Measurements from ENCODE around the gene GSTA1. TPM values are rescaled to one million over a fixed set of nuclear protein-coding genes. Genes with fewer than 3 reads are reported as not detected.

The GSTA1 gene
- total and polyA plus RNA-seq, 9 of the 15 experiments (the other 6 are each of a cell fraction or from before 2014, with no cell fraction given), result 0.42 TPM; not detected in 8

- ATAC-seq (no peak), FAIRE-seq (no peak), DNase-seq (ENCODE audit: extremely low read depth in 1 of 4, low spot score in 3 of 4) (no peak)
- in situ Hi-C loops (cut with MboI), result no loop called here
- Histone ChIP-seq H3K9me1 (ENCODE audit: control insufficient read depth, insufficient read depth, low read length) (no peaks in the 10 kb centered on the region), H3K27me3 (ENCODE audit: control insufficient read depth in 2 of 2, insufficient read depth in 2 of 2, low read length in 2 of 2) (no peaks in the 10 kb centered on the region; a peak in 1 of 5 replicates), H3K79me2 (ENCODE audit: control insufficient read depth, insufficient read depth, low read length) (no peaks in the 10 kb centered on the region), H2AFZ (ENCODE audit: low read depth, low read length) (no peak overlapping the region), H3K9me3 (replicated peaks; ENCODE audit: control insufficient read depth, insufficient read depth, low read depth, low read length) (0 out of 2 replicates have a peak, but pooled peaks cover 1% of the 10 kb centered on the region), H3K27ac (ENCODE audit: extremely low read depth, low read depth, low read length) (no peak overlapping the region), H3K4me2 (ENCODE audit: insufficient read depth, low read length) (no peak overlapping the region), H3K36me3 (ENCODE audit: control insufficient read depth, insufficient read depth, low read length) (no peaks in the 10 kb centered on the region), H3K9ac (ENCODE audit: insufficient read depth in 1 of 2, low read depth in 2 of 2, low read length in 2 of 2) (no peak overlapping the region), H3K4me3 (no peak overlapping the region), H3K4me1 (replicated peaks in 1 of 2; ENCODE audit: control insufficient read depth in 2 of 2, insufficient read depth in 2 of 2, low read length in 2 of 2) (peaks cover 0 to 7% of the 10 kb centered on the region in 2 experiments; a peak in 2 of 5 replicates), H4K20me1 (replicated peaks; ENCODE audit: control insufficient read depth, insufficient read depth, low read length) (no peaks in the 10 kb centered on the region)
- POLR2A ChIA-PET, result no interaction called here
- intact Hi-C loops (cut with micrococcal nuclease), result no loop called here
- no TSS peak for BruUV-seq (replicated peaks)
- TF ChIP-seq USF1 (CRISPR knock-in tag; IDR thresholded peaks at IDR 0.05), result no peak
- TF ChIP-seq RNF219 (CRISPR knock-in tag; IDR thresholded peaks at IDR 0.05), result no peak
- no peak for TF ChIP-seq CEBPZ (IDR thresholded peaks at IDR 0.05; ENCODE audit: borderline replicate concordance, low read depth, low read length)
- no peak for TF ChIP-seq NELFE (IDR thresholded peaks at IDR 0.05; ENCODE audit: insufficient read depth, insufficient read length)
- TF ChIP-seq E2F8 (IDR thresholded peaks at IDR 0.05; ENCODE audit: low read depth, partially characterized antibody), result no peak
- TF ChIP-seq CTBP1 (IDR thresholded peaks at IDR 0.05; ENCODE audit: borderline replicate concordance), result no peak
- no peak for TF ChIP-seq ZFX (CRISPR knock-in tag; IDR thresholded peaks at IDR 0.05)
- TF ChIP-seq ZNF695 (CRISPR knock-in tag; IDR thresholded peaks at IDR 0.05), result no peak
- no peak for TF ChIP-seq RAD51 (IDR thresholded peaks at IDR 0.05; ENCODE audit: borderline replicate concordance, low read depth)
- no peak for TF ChIP-seq PURB (CRISPR knock-in tag; IDR thresholded peaks at IDR 0.05; ENCODE audit: low read depth)
- no peak for TF ChIP-seq CAMTA2 (CRISPR knock-in tag; conservative IDR thresholded peaks at IDR 0.05)
- WGBS (ENCODE audit: insufficient coverage, low coverage, missing lambda C conversion rate), result 5% methylated on average over 1 of the region's 1 CpG
- CTCF ChIA-PET (ENCODE audit: low intra/inter-chr PET ratio), result no interaction called here
Measured at GRCh38 chr6:52745764-52746201, 57.8 kb downstream of the GSTA1 start.

All from K562 (cell line).